Measurements from ENCODE around the gene ANKRD11. TPM values are rescaled to one million over a fixed set of nuclear protein-coding genes. Genes with fewer than 3 reads are reported as not detected.

ANKRD11 gene
- total and polyA plus RNA-seq, 8 donors: 90.7 to 123 (median 98.4) TPM

GRCh38 chr16:89460556-89460955 is 29.8 kb downstream of the ANKRD11 start:
- intact Hi-C loops (cut with DNase I): no loop called here
- Histone ChIP-seq H3K4me3 (no peak overlapping the region), H3K27ac (no peak overlapping the region), H3K27me3 (no peaks in the 10 kb centered on the region), H3K4me1 (peaks cover 0 to 37% of the 10 kb centered on the region in 2 donors), H3K36me3 (no peaks in the 10 kb centered on the region), H3K9me3 (no peaks in the 10 kb centered on the region)
- TF ChIP-seq CTCF (IDR thresholded peaks at IDR 0.05): no peak
- no peak for DNase-seq
- ATAC-seq: no peak

GRCh38 chr16:89458967-89459366 is 31.4 kb downstream of the ANKRD11 start:
- no peak for TF ChIP-seq CTCF (IDR thresholded peaks at IDR 0.05)
- Histone ChIP-seq H3K9me3 (no peaks in the 10 kb centered on the region), H3K4me3 (no peak overlapping the region), H3K27me3 (no peaks in the 10 kb centered on the region), H3K4me1 (peaks cover 5 to 34% of the 10 kb centered on the region in 2 donors), H3K27ac (no peak overlapping the region), H3K36me3 (no peaks in the 10 kb centered on the region)
- ATAC-seq (no peak), DNase-seq (no peak)
- intact Hi-C loops (cut with DNase I): no loop called here

- Histone ChIP-seq H3K4me1 (peaks cover 7 to 34% of the 10 kb centered on the region in 2 donors), H3K9me3 (no peaks in the 10 kb centered on the region), H3K4me3 (no peak overlapping the region), H3K27ac (no peak overlapping the region), H3K27me3 (no peaks in the 10 kb centered on the region), H3K36me3 (no peaks in the 10 kb centered on the region)
- DNase-seq: no peak
- intact Hi-C loops (cut with DNase I): no loop called here
- no peak for TF ChIP-seq CTCF (IDR thresholded peaks at IDR 0.05)
- no peak for ATAC-seq
Observed at GRCh38 chr16:89458551-89458950, 31.8 kb downstream of the ANKRD11 start.

- DNase-seq (no peak), ATAC-seq (no peak)
- H3K36me3 ChIP-seq: no peaks in the 10 kb centered on the region
- no peak overlapping the region for H3K27ac ChIP-seq
- H3K27me3 ChIP-seq: no peaks in the 10 kb centered on the region
- no peaks in the 10 kb centered on the region for H3K9me3 ChIP-seq
- TF ChIP-seq CTCF (IDR thresholded peaks at IDR 0.05): no peak
- no peak overlapping the region for H3K4me3 ChIP-seq
- intact Hi-C loops (cut with DNase I): no loop called here
- H3K4me1 ChIP-seq: peaks cover 7 to 52% of the 10 kb centered on the region in 2 donors
Observed at GRCh38 chr16:89456419-89456959, 33.9 kb downstream of the ANKRD11 start.

GRCh38 chr16:89455692-89456091 is 34.7 kb downstream of the ANKRD11 start:
- DNase-seq: no peak
- Histone ChIP-seq H3K9me3 (no peaks in the 10 kb centered on the region), H3K36me3 (no peaks in the 10 kb centered on the region), H3K4me1 (peaks cover 7 to 60% of the 10 kb centered on the region in 2 donors), H3K27ac (no peak overlapping the region), H3K27me3 (no peaks in the 10 kb centered on the region), H3K4me3 (no peak overlapping the region)
- intact Hi-C loops (cut with DNase I): no loop called here
- TF ChIP-seq CTCF (IDR thresholded peaks at IDR 0.05): no peak
- ATAC-seq: no peak

All from left lung (tissue), 10 donors.